Measurements from ENCODE around the gene RABL6.
A peak's percentile ranks its signal among the peaks of the same experiment; 100 is the strongest.

The RABL6 gene

GRCh38 chr9:136847088-136847825 is 39.5 kb downstream of the RABL6 start:
- DNase-seq: no peak

GRCh38 chr9:136847826-136848392 is 40.2 kb downstream of the RABL6 start:
- DNase-seq: peak in 2 of 14 donors; percentile 36 to 39

DNA sequence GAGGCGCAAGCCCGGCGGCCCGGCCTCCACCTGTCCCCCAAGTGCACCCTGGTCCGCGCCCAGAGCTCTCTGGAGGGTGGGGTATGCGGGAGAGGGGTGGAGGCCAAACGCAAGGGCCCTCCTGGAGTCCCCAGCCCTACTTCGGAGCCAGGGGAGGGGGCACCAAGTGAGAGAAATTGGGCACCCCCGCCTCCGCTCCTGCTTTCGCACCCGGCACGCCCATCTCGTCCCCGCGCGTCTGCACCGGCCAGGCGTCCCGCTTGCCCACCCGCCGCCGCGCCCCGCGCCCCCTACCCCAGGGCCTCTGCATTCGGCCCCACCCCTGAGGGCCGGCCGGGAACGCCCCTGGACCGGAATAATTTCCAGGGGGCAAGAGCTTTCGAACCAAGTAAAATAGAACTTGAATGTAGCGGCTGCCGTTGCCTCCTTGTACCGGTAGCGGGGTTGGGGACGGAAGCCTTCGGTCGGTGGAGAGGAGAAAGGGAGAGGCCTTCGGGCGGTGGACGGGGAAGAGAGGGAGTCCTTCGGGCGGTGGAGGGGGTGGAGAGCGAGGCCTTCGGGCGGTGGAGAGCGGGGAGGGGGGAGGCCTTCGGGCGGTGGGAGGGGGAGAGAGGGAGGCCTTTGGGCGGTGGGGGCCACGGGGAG is 40.8 kb downstream of the RABL6 start:
- no peak for DNase-seq

GRCh38 chr9:136849038-136849959 is 41.6 kb downstream of the RABL6 start, which contains the start of gene PHPT1:
TSS of gene PHPT1 (plus strand) at chr9:136849409. CDS start at chr9:136849431, 22 bp downstream.
- peak; percentile 89 to 99 (median 97) for DNase-seq

GRCh38 chr9:136849960-136850865 is 42.5 kb downstream of the RABL6 start:
- DNase-seq: peak in 1 of 14 donors; percentile 51

- no peak for DNase-seq
These were observed 43.4 kb downstream of the RABL6 start for GRCh38 chr9:136850866-136851775.

DNA sequence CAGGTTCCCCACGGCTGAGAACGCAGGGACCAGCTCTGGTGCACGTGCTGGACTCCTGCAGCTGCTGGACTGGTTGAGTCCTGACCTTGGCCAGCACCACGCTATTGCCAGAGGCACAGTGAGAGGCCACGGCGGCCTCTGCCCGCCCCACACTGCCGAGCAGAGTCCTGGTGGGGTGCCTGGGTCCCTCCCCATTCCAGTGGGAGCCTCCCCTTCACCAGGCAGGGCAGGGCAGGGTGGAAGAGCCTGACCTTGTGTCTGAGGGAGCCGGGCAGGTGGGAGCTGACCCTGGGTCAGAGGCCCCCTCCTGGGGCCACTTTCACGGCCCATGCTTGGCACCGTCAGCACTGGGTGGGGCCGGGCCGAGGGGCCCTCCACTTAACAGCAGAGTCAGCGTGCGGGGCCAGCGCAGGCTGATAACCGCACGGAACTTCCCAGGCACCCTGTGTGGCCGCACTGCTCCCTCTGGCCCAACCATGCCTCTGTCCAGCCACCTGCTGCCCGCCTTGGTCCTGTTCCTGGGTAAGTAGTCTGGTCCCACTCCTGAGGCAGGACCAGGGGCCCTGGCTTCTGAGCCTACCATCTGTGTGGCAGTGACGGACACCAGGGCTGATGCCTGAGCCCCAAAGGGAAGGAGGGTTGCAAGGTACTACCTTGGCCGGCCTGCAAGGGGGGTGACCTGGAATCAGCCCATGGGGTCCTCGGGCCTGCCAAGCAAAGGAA is 44.4 kb downstream of the RABL6 start, which contains the start of gene MAMDC4:
TSS of gene MAMDC4 (plus strand) at position 406 of the 723 bp plus-strand sequence. CDS start at position 477, 71 bp downstream.
- DNase-seq: no peak

DNA sequence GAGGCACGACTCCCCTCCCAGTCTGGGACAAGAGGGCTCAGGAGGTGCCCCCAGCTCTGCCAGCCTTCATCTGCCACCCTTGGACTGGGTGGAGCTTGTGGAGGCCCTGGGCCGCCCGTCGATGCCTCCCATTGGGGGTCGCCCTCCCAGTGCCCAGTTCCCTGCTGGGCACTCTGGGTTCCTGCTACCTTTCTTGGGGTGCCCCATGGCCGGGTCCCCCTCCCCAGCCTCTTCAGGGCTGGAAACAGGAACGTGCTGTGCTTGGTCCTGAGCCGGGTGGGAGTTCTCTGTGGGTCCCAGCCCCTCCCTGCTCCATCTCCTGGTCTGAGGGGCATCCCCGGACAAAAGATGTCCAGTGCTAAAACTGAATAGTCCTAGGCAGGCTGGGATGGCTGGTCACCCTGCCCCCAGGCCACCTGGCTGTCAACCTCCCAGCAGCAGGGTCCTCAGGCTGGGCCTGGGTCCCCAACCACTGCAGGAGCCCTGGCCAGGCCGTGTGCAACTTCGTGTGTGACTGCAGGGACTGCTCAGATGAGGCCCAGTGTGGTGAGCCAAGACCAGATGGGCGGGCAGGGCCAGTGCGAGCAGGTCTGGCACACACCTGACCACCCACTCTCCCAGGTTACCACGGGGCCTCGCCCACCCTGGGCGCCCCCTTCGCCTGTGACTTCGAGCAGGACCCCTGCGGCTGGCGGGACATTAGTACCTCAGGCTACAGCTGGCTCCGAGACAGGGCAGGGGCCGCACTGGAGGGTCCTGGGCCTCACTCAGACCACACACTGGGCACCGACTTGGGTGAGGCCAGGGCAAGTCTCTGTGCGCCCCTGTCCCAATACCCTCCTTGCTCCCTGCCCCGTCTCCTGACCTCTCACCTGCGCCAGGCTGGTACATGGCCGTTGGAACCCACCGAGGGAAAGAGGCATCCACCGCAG is 45.2 kb downstream of the RABL6 start:
- no peak for DNase-seq

DNA sequence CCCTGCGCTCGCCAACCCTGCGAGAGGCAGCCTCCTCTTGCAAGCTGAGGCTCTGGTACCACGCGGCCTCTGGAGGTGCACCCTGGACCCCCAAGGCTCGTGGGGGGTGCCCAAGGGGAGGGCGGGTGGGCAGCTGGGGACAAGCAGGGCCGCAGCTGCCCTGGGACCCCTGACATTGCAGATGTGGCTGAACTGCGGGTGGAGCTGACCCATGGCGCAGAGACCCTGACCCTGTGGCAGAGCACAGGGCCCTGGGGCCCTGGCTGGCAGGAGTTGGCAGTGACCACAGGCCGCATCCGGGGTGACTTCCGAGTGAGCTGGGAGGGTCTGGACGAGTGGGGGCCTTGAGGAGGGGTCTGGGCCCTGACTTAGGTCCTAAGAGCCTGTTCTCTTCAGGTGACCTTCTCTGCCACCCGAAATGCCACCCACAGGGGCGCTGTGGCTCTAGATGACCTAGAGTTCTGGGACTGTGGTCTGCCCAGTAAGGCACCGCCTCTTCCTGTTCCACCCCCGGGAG is 45.9 kb downstream of the RABL6 start:
- DNase-seq: no peak

GRCh38 chr9:136854113-136854841 is 46.5 kb downstream of the RABL6 start:
- DNase-seq: no peak

DNA sequence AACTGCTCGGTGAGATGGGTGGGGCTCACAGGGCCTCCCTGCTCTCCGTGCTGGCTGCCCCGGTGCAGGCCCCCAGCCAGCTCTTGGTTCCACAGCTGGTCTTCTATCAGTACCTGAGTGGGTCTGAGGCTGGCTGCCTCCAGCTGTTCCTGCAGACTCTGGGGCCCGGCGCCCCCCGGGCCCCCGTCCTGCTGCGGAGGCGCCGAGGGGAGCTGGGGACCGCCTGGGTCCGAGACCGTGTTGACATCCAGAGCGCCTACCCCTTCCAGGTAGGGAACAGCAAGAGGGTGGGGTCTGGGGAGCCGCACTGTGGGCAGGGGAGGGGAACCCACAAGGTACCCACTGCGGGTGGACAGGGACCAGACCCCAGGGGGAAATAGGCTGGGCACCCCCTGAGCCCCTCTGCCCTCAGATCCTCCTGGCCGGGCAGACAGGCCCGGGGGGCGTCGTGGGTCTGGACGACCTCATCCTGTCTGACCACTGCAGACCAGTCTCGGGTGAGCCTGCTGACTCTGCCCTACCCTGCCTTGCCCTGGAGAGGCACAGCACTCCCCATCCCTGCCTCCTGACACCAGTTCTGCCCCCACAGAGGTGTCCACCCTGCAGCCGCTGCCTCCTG is 47.2 kb downstream of the RABL6 start:
- DNase-seq: no peak

- no peak for DNase-seq
These were observed 47.8 kb downstream of the RABL6 start for GRCh38 chr9:136855461-136856078.

- no peak for DNase-seq
These were observed 48.3 kb downstream of the RABL6 start for GRCh38 chr9:136856079-136856476.

DNA sequence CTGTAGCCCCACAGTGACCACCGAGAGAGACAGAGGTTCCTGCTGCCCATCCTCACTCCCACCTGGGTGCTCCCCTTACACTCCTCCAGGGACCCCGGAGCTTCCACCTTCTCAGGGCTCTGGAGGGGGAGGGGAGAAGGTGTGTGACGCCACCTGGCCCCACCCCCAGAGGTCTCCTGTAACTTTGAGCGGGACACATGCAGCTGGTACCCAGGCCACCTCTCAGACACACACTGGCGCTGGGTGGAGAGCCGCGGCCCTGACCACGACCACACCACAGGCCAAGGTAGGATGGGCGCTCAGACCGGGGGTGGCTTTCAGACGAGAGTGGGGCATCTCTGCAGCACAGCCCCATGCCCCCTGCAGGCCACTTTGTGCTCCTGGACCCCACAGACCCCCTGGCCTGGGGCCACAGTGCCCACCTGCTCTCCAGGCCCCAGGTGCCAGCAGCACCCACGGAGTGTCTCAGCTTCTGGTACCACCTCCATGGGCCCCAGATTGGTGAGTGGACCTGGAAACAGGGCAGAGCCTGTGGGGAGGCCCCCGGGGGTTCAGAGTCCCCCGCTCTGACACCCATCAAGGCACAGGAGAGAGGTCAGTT is 48.9 kb downstream of the RABL6 start:
- no peak for DNase-seq

DNA sequence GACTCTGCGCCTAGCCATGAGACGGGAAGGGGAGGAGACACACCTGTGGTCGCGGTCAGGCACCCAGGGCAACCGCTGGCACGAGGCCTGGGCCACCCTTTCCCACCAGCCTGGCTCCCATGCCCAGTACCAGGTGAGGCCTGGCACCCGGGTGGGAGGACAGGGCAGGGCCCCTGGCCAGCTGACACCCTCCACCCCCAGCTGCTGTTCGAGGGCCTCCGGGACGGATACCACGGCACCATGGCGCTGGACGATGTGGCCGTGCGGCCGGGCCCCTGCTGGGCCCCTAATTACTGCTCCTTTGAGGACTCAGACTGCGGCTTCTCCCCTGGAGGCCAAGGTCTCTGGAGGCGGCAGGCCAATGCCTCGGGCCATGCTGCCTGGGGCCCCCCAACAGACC is 49.4 kb downstream of the RABL6 start:
- no peak for DNase-seq
